Liver (tissue), 3 donors: Measurements from ENCODE around the gene CBFA2T2.
"Not testable (repeated sequence)": the region's sequence is repeated elsewhere in the genome, so short reads cannot be mapped to it uniquely, and the experiment has no call there.

Experiments used
- TF ChIP-seq, protein P1 (sequence below): fragments of 150-350 bp; IDR thresholded peaks from 2 replicates; pipeline ENCODE4 v1.5.1; 2017; ENCODE audit warnings: improper control_type of control experiment, low read depth, low read length; ENCODE audit not compliant: missing input control
- TF ChIP-seq, protein P2 (sequence below): IDR thresholded peaks from 2 replicates; pipeline ENCODE4 v1.6.1; 2016; ENCODE audit warnings: antibody characterized with exemption
- TF ChIP-seq, protein P3 (sequence below): IDR thresholded peaks from 2 replicates; pipeline ENCODE4 v1.6.1; 2016; ENCODE audit warnings: antibody characterized with exemption, mild to moderate bottlenecking
- donor health status: healthy.
- donor health status: healthy.

DNA sequence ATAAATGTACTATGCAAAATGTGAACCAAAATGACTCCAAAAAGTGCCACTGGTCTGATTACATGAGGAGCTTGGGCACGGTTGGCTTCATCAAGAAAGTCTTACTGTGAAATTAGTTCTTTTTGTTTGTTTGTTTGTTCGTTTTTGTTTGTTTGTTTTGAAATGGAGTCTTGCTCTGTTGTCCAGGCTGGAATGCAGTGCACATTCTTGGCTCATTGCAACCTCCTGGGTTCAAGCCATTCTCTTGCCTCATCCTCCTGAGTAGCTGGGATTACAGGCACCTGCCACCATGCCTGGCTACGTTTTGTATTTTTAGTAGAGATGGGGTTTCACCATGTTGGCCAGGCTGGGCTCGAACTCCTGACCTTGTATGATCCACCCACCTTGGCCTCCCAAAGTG, 142.0 kb downstream of the CBFA2T2 start:
- TF ChIP-seq, protein P1, sequence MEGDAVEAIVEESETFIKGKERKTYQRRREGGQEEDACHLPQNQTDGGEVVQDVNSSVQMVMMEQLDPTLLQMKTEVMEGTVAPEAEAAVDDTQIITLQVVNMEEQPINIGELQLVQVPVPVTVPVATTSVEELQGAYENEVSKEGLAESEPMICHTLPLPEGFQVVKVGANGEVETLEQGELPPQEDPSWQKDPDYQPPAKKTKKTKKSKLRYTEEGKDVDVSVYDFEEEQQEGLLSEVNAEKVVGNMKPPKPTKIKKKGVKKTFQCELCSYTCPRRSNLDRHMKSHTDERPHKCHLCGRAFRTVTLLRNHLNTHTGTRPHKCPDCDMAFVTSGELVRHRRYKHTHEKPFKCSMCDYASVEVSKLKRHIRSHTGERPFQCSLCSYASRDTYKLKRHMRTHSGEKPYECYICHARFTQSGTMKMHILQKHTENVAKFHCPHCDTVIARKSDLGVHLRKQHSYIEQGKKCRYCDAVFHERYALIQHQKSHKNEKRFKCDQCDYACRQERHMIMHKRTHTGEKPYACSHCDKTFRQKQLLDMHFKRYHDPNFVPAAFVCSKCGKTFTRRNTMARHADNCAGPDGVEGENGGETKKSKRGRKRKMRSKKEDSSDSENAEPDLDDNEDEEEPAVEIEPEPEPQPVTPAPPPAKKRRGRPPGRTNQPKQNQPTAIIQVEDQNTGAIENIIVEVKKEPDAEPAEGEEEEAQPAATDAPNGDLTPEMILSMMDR: not testable (repeated sequence)
- TF ChIP-seq, protein P2, sequence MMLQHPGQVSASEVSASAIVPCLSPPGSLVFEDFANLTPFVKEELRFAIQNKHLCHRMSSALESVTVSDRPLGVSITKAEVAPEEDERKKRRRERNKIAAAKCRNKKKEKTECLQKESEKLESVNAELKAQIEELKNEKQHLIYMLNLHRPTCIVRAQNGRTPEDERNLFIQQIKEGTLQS: not testable (repeated sequence)
- TF ChIP-seq, protein P3, sequence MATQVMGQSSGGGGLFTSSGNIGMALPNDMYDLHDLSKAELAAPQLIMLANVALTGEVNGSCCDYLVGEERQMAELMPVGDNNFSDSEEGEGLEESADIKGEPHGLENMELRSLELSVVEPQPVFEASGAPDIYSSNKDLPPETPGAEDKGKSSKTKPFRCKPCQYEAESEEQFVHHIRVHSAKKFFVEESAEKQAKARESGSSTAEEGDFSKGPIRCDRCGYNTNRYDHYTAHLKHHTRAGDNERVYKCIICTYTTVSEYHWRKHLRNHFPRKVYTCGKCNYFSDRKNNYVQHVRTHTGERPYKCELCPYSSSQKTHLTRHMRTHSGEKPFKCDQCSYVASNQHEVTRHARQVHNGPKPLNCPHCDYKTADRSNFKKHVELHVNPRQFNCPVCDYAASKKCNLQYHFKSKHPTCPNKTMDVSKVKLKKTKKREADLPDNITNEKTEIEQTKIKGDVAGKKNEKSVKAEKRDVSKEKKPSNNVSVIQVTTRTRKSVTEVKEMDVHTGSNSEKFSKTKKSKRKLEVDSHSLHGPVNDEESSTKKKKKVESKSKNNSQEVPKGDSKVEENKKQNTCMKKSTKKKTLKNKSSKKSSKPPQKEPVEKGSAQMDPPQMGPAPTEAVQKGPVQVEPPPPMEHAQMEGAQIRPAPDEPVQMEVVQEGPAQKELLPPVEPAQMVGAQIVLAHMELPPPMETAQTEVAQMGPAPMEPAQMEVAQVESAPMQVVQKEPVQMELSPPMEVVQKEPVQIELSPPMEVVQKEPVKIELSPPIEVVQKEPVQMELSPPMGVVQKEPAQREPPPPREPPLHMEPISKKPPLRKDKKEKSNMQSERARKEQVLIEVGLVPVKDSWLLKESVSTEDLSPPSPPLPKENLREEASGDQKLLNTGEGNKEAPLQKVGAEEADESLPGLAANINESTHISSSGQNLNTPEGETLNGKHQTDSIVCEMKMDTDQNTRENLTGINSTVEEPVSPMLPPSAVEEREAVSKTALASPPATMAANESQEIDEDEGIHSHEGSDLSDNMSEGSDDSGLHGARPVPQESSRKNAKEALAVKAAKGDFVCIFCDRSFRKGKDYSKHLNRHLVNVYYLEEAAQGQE: not testable (repeated sequence)
